ENCODE measurements around the gene PSMA8. TPM values are rescaled to one million over a fixed set of nuclear protein-coding genes. Genes with fewer than 3 reads are reported as not detected.
"Not testable (repeated sequence)": the region's sequence is repeated elsewhere in the genome, so short reads cannot be mapped to it uniquely, and the experiment has no call there.

PSMA8 gene
- total and polyA plus RNA-seq, 4 experiments from 2014 or later: 0.67 to 4.9 (median 1.2) TPM

DNA sequence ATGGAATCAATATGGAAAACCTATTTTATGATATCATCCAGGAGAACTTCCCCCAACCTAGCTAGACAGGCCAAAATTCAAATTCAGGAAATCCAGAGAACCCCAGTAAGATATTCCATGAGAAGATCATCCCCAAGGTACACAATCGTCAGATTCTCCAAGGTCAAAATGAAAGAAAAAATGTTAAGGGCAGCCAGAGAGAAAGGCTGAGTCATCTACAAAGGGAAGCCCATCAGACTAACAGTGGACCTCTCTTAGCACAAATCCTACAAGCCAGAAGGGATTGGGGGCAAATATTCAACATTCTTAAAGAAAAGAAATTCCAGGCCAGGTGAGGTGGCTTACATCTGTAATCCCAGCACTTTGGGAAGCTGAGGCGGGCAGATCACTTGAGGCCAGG, 11.7 kb upstream of the PSMA8 start:
- Mint-ChIP-seq H3K4me3 (peak overlapping the region in 1 of 8 donors; percentile 49), H3K27me3 (peaks cover 0 to 15% of the 10 kb centered on the region in 2 donors)
- POLR2A ChIA-PET (ENCODE audit: partially characterized antibody); H3K4me3 ChIP-seq (ENCODE audit: low read length in 2 of 2); H3K9me3 ChIP-seq (ENCODE audit: control insufficient read depth in 1 of 2, low read length in 2 of 2); H3K36me3 Mint-ChIP-seq; H3K27ac ChIP-seq (ENCODE audit: low read depth, low read length); DNase-seq; CTCF ChIA-PET (ENCODE audit: partially characterized antibody); H3K27ac Mint-ChIP-seq; H3K4me1 ChIP-seq (ENCODE audit: insufficient read depth, low read length); H3K9me3 Mint-ChIP-seq; H3K36me3 ChIP-seq (ENCODE audit: insufficient read depth, low read length); H3K4me1 Mint-ChIP-seq; H3K27me3 ChIP-seq (ENCODE audit: insufficient read depth, low read length); intact Hi-C loops (cut with micrococcal nuclease): not testable (repeated sequence)

DNA sequence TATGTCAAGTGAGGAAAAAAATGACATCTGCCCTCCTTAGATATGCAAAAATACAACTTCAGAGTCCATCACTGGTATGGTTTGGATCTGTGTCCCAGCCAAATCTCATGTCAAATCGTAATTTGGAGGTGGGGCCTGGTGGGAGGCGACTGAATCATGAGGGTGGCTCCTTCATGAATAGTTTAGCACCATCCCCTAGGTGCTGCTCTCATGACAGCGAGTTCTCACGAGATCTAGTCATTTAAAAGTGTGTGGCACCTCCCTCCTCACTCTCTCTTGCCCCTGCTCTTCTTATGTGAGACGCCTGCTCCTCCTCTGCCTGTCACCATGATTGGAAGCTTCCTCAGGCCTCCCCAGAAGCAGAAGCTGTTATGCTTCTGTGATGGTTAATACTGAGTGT, 5.9 kb upstream of the PSMA8 start:
- H3K36me3 Mint-ChIP-seq: no peaks in the 10 kb centered on the region
- no peaks in the 10 kb centered on the region for H3K27me3 ChIP-seq (ENCODE audit: insufficient read depth, low read length)
- no peak overlapping the region for H3K27ac ChIP-seq (ENCODE audit: low read depth, low read length)
- H3K4me3 ChIP-seq (ENCODE audit: low read length in 2 of 2): no peak overlapping the region
- ChIA-PET CTCF (ENCODE audit: partially characterized antibody) (no interaction called here), POLR2A (ENCODE audit: partially characterized antibody) (no interaction called here)
- H3K27ac Mint-ChIP-seq: no peak overlapping the region
- intact Hi-C loops (cut with micrococcal nuclease): no loop called here
- no peaks in the 10 kb centered on the region for H3K4me1 ChIP-seq (ENCODE audit: insufficient read depth, low read length)
- DNase-seq: no peak
- no peaks in the 10 kb centered on the region for H3K36me3 ChIP-seq (ENCODE audit: insufficient read depth, low read length)
- no peaks in the 10 kb centered on the region for H3K4me1 Mint-ChIP-seq
- no peaks in the 10 kb centered on the region for H3K9me3 ChIP-seq (ENCODE audit: control insufficient read depth in 1 of 2, low read length in 2 of 2)
- no peak overlapping the region for H3K4me3 Mint-ChIP-seq
- peaks cover 0 to 7% (median 3%) of the 10 kb centered on the region in 8 donors for H3K9me3 Mint-ChIP-seq
- H3K27me3 Mint-ChIP-seq: peaks cover 0 to 1% of the 10 kb centered on the region in 2 donors

GRCh38 chr18:26128192-26128591, 5.5 kb upstream of the PSMA8 start:
- intact Hi-C loops (cut with micrococcal nuclease); CTCF ChIA-PET (ENCODE audit: partially characterized antibody); H3K27ac ChIP-seq (ENCODE audit: low read depth, low read length); H3K27ac Mint-ChIP-seq; H3K27me3 Mint-ChIP-seq; H3K4me1 Mint-ChIP-seq; POLR2A ChIA-PET (ENCODE audit: partially characterized antibody); H3K36me3 ChIP-seq (ENCODE audit: insufficient read depth, low read length); H3K4me3 Mint-ChIP-seq; H3K36me3 Mint-ChIP-seq; H3K27me3 ChIP-seq (ENCODE audit: insufficient read depth, low read length); H3K4me1 ChIP-seq (ENCODE audit: insufficient read depth, low read length); H3K4me3 ChIP-seq (ENCODE audit: low read length in 2 of 2); DNase-seq; H3K9me3 Mint-ChIP-seq; H3K9me3 ChIP-seq (ENCODE audit: control insufficient read depth in 1 of 2, low read length in 2 of 2): not testable (repeated sequence)

DNA sequence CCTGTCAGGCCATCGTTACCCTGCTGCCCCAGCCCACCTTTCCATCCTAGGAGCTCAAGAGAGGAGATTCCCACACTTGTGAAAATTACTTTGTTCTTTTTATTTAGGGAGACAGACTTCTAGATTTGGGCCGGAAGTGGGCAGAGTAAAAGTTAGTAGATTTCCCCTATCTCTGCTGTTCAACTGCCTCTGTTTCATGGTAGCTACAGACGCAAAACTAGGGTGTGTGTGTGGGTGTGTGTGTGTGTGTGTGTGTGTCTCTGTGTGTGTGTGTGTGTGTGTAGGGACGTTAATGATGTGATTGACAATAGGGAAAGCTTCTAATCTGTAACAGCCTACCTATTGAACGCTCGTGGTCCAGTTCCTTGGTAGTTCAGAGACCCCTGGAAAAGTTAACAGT, 438 bp downstream of the PSMA8 start:
- Histone ChIP-seq H3K27me3 (ENCODE audit: insufficient read depth, low read length) (no peaks in the 10 kb centered on the region), H3K4me3 (ENCODE audit: low read length in 2 of 2) (no peak overlapping the region), H3K4me1 (ENCODE audit: insufficient read depth, low read length) (no peaks in the 10 kb centered on the region), H3K27ac (ENCODE audit: low read depth, low read length) (peak overlapping the region; percentile 61), H3K36me3 (ENCODE audit: insufficient read depth, low read length) (no peaks in the 10 kb centered on the region), H3K9me3 (ENCODE audit: control insufficient read depth in 1 of 2, low read length in 2 of 2) (no peaks in the 10 kb centered on the region)
- CTCF ChIA-PET (ENCODE audit: partially characterized antibody): no interaction called here
- Mint-ChIP-seq H3K36me3 (no peaks in the 10 kb centered on the region), H3K27ac (peak overlapping the region; percentile 35 to 94 (median 77)), H3K27me3 (no peaks in the 10 kb centered on the region), H3K4me3 (peak overlapping the region; percentile 75 to 88 (median 80)), H3K9me3 (no peaks in the 10 kb centered on the region), H3K4me1 (peaks cover 0 to 4% (median under 1%) of the 10 kb centered on the region in 4 donors)
- POLR2A ChIA-PET (ENCODE audit: partially characterized antibody): interaction anchor here (0.8 to 1.9 kb wide), 5 partner anchors 43 to 92 kb away, joined by 3 to 7 read pairs (median 4); partner anchors contain the start of genes SS18 and TAF4B
- DNase-seq: peak in 4 of 5 donors; percentile 7 to 29 (median 15)
- intact Hi-C loops (cut with micrococcal nuclease): no loop called here

DNA sequence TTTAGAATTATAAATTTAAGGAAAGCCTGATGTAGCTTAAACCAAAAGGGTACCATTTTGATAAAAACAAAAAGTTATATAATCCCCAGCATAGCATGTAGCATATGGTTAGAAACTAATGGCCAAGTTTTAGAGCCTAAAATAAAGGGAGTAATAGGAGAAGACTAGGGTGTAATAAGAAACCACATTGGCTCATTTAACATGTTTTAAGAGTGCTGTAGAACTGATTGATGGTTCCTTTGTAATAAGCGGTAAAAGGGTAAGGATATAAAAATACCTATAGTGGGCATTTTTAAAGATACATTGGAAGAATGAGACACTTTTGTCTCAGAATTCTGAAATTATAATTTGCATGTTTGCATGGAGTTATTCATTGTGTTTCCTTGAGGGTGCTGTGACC, 1.9 kb downstream of the PSMA8 start:
- CTCF ChIA-PET (ENCODE audit: partially characterized antibody): interaction anchor here (0.9 kb wide), 1 partner anchor 9 kb away, joined by 3 read pairs; no protein-coding TSS in a partner anchor
- DNase-seq: no peak
- intact Hi-C loops (cut with micrococcal nuclease): no loop called here
- Histone ChIP-seq H3K4me3 (ENCODE audit: low read length in 2 of 2) (no peak overlapping the region), H3K27me3 (ENCODE audit: insufficient read depth, low read length) (no peaks in the 10 kb centered on the region), H3K4me1 (ENCODE audit: insufficient read depth, low read length) (no peaks in the 10 kb centered on the region), H3K36me3 (ENCODE audit: insufficient read depth, low read length) (no peaks in the 10 kb centered on the region), H3K27ac (ENCODE audit: low read depth, low read length) (no peak overlapping the region), H3K9me3 (ENCODE audit: control insufficient read depth in 1 of 2, low read length in 2 of 2) (no peaks in the 10 kb centered on the region)
- no peaks in the 10 kb centered on the region for H3K27me3 Mint-ChIP-seq
- POLR2A ChIA-PET (ENCODE audit: partially characterized antibody): no interaction called here
- no peak overlapping the region for H3K4me3 Mint-ChIP-seq
- H3K9me3 Mint-ChIP-seq: no peaks in the 10 kb centered on the region
- H3K36me3 Mint-ChIP-seq: no peaks in the 10 kb centered on the region
- peaks cover 0 to 4% (median under 1%) of the 10 kb centered on the region in 4 donors for H3K4me1 Mint-ChIP-seq
- H3K27ac Mint-ChIP-seq: no peak overlapping the region

DNA sequence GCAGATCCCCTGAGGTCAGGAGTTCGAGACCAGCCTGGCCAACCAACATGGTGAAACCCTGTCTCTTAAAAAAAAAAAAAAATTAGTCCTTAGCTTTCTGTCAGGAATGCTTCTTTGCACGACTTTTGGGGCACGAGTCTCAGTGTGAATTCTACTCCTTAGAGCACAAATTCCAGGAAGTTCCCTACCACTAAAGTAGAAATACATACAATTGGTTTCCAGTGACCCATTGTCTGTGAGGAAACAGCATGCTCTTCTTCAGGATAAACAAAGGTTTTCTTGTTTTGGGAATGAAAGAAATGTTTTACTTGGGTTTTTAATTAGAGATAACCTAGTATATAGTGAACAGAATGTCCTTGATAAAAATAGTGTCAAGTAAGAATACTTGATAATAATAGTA, 23.7 kb downstream of the PSMA8 start:
- no peaks in the 10 kb centered on the region for H3K36me3 ChIP-seq (ENCODE audit: insufficient read depth, low read length)
- intact Hi-C loops (cut with micrococcal nuclease): no loop called here
- POLR2A ChIA-PET (ENCODE audit: partially characterized antibody): no interaction called here

GRCh38 chr18:26159353-26159752, 25.7 kb downstream of the PSMA8 start:
- intact Hi-C loops (cut with micrococcal nuclease): loop anchor here (1.0 to 2.0 kb wide), 2 partner anchors 69 to 239 kb away; partner anchors contain the start of gene SS18
- CTCF ChIA-PET (ENCODE audit: partially characterized antibody): interaction anchor here (1.0 to 2.0 kb wide), 6 partner anchors 10 to 225 kb away, joined by 3 to 5 read pairs (median 3); no protein-coding TSS in a partner anchor
- Mint-ChIP-seq H3K36me3 (no peaks in the 10 kb centered on the region), H3K9me3 (no peaks in the 10 kb centered on the region), H3K27me3 (peaks cover 3% of the 10 kb centered on the region in 2 donors), H3K4me1 (peaks cover 0 to 5% (median 0%) of the 10 kb centered on the region in 4 donors), H3K27ac (no peak overlapping the region), H3K4me3 (no peak overlapping the region)
- Histone ChIP-seq H3K9me3 (ENCODE audit: control insufficient read depth in 1 of 2, low read length in 2 of 2) (no peaks in the 10 kb centered on the region), H3K36me3 (ENCODE audit: insufficient read depth, low read length) (no peaks in the 10 kb centered on the region), H3K4me1 (ENCODE audit: insufficient read depth, low read length) (no peaks in the 10 kb centered on the region), H3K27me3 (ENCODE audit: insufficient read depth, low read length) (no peaks in the 10 kb centered on the region), H3K4me3 (ENCODE audit: low read length in 2 of 2) (no peak overlapping the region), H3K27ac (ENCODE audit: low read depth, low read length) (no peak overlapping the region)
- POLR2A ChIA-PET (ENCODE audit: partially characterized antibody): no interaction called here
- DNase-seq: peak in 4 of 5 donors; percentile 9 to 18 (median 10)

More for the DNA sequence above, 23.7 kb downstream of the PSMA8 start:
- Mint-ChIP-seq H3K4me1 (peaks cover 0 to 5% (median 0%) of the 10 kb centered on the region in 4 donors), H3K4me3 (no peak overlapping the region), H3K9me3 (no peaks in the 10 kb centered on the region), H3K36me3 (no peaks in the 10 kb centered on the region), H3K27me3 (peaks cover 3% of the 10 kb centered on the region in 2 donors), H3K27ac (no peak overlapping the region)
- no peak for DNase-seq
- no peak overlapping the region for H3K4me3 ChIP-seq (ENCODE audit: low read length in 2 of 2)
- H3K9me3 ChIP-seq (ENCODE audit: control insufficient read depth in 1 of 2, low read length in 2 of 2): no peaks in the 10 kb centered on the region
- no peak overlapping the region for H3K27ac ChIP-seq (ENCODE audit: low read depth, low read length)
- H3K4me1 ChIP-seq (ENCODE audit: insufficient read depth, low read length): no peaks in the 10 kb centered on the region
- H3K27me3 ChIP-seq (ENCODE audit: insufficient read depth, low read length): no peaks in the 10 kb centered on the region
- CTCF ChIA-PET (ENCODE audit: partially characterized antibody): interaction anchor here (1.4 kb wide), 1 partner anchor 233 kb away, joined by 3 read pairs; no protein-coding TSS in a partner anchor

Measured in CD4-positive, alpha-beta memory T cell (primary cell).